HG02943 (cell line): ENCODE results near the gene DAAM2.

ENCODE experiments used
- ATAC-seq: cut with Tn5 transposase; IDR thresholded peaks from one replicate; pipeline ENCODE4 v1.9.1; 2021; ENCODE audit warnings: mild to moderate bottlenecking, low read depth, moderate library complexity; ENCODE audit not compliant: unreplicated experiment

The DAAM2 gene

DNA sequence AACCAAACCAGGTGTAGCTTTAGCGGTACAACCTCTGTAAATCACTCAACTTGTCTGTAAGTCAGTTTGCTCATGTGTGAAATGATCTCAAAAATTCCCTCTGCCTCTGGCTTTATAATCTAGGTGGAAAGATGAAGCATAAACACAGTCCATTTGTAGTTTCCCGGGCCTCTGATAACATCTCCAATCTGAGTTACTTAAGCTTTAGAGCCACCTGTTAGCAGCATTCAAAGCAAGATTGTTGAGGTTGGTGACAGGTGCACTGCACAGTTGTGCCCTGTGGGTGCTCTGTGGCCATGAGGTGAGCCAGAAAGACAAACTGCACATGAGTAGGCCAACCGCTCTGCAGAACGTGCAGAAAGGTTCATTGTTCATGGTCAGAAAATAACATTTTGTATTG is 88.4 kb downstream of the DAAM2 start:
- ATAC-seq = no peak

DNA sequence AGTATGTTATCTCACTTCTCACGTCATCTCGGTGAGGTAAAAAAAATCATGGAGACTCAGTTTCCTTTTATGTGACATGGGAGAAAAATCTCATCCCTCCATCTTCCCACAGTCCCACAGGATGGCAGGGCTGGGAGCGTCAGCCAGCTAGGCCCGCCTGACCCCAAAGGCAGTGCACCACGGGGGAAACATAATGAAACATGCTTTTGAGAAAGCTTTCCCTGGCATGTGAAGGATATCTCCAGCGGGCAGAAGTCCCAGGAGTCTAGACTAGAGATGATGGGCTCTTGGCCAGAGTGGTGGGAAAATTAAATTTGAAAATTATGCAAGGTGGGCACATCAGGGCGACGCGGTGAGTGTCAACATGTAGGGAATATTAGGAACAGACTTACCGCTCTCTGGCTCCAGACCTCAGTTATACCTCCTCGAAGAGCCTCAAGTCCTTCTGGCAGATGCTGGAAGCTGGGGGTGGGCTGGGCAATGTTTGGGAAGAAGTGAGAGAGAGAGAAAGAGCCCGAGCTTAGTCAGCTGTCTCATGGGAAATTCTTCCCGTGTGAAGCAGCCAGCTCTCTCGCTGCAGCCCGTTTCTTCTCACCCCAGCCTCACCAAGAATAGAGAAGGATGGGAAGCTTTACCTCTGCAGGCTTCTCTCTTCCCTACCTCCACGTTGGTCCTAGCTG is 89.8 kb downstream of the DAAM2 start:
- ATAC-seq = no peak

DNA sequence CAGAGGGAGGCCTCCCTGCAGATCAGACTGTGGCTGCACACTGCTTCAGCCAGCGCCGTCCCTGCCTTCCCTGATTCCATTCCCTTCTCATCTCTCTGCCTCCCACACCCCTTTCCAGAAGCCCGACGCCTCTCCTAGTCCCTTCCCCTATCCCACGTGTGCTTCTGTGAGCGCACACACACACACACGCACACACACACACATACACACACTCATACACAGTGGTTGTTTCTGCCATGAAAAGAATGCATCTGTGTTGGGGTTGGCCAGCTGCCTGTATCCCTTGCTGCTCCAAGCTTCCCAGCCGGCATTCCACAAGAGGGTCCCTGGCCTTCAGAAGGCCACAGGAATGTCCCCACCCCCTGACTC is 90.3 kb downstream of the DAAM2 start:
- no peak for ATAC-seq

DNA sequence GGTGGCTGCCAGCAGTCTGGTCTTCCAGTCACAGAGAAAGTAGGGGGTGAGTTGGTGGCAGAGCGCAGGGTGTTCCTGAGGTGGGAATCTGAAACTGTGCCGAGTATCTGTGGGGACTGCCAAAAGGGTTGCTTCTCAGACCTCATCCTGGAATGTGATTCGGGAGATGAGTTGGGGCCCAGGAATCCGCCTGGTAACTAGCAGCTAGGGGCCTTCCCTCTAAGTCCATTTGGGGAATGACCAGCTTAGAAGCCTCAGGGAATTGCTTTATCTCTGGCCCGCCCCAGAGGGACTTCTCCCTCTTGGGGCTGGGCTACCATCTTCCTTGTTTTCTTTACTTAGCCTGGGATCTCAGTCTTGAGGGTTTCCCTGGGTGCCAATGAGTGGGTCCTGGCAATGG is 92.5 kb downstream of the DAAM2 start:
- ATAC-seq = no peak

DNA sequence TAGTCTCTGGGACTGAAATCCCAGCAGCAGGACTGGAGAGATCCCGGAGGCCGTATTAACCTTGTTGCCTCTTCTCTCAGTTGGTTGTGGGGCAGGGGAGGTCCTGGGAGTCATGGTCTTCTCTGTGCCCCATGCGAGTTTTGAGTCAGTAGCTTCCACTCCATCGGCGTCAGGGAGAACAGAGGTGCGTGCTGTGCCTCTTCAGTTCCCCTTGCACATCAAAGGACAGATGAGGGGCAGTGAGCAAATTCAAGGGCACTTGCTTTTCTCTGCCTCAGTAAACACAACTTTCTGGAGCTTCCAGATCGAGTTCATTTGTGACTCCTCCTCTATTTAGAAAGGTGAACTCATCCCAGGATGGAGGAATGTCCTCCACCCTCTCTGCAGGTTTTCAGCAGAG is 93.5 kb downstream of the DAAM2 start:
- ATAC-seq = no peak

DNA sequence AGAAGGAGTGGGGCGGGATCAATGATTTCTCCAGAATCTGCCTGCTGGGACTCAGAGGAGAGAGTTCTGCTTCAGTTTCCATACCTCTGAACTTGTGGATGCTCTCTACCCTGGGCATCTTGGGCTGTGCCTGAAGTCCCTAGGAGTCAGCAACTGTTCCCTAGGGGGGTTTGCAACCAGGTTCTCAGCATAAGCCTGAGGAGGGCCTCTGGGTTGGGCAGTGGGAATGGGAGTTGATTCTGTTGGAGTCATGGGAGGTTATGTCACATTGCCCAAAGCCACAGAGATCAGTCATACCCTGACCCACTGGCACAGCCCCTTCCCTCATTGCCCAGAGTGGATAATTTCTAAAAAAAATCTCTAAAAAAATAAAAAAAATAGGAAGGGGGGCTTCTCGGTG is 94.7 kb downstream of the DAAM2 start:
- ATAC-seq = no peak

DNA sequence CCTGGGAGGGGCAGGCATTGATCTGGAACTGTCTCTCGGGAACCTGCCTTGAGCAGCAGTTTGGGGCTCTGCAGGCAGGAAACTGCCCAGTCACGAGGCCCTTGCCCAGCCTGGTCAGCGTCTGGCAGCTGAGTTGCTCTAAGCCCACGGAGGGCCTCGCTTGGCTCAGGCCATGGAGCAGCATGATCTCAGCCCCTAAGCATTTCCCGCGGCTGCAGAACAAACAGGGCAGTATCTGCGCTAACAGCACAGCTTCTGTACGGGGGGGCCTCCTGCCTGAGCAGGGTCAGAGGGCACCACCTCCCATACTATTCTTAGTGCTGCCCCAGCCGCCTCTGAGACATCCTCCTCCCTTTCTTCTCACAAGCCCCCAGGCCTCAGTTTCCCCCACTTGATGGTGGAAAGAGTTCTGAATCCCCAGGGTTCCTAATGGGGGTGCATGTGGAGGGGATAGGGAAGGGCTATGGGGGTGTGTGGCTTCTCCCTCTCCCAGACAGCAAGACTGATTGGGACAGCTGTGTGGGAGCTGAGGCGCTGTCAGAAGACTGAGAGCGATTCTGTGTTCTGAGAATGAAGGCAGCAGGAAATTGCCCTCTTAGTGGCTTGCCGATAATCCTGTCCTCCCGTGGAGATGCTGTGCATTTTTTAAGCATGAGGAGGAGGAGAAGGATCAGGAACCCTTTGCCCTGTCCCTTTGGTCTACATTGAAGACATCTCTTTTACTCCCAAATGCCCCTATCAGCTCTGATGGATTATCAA is 95.7 kb downstream of the DAAM2 start:
- no peak for ATAC-seq

DNA sequence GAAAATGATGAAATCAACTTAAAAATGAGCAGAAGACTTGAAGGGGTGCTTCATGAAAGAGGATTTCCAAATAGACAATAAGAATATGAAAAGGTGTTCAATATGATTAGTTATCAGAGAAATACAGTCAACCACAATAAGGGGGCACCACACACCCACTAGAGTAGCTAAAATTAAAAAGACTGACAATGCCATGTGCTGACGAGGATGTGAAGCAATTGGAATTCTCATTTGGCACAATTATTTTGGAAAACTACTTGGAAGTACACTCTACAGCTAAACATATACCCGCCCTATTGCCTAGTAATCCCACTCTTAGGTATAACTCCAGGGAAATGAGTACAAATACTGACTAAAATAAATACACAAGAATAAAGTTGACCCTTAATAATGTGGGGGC is 97.1 kb downstream of the DAAM2 start:
- ATAC-seq = no peak

DNA sequence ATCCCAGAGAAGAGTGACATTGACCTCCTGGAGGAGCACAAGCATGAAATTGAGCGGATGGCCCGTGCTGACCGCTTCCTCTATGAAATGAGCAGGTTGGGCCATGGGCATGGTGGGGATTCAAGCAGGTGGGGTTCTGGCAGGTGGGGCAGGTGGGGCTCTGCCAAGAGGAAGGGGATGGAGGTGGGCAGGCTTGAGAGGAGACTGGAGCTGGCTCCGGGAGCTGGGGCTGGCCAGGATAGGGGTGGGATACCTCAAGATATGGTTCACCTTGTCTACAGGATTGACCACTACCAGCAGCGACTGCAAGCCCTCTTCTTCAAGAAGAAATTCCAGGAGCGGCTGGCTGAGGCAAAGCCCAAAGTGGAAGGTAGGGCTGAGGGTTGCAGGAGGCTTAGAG is 99.2 kb downstream of the DAAM2 start:
- ATAC-seq = no peak

DNA sequence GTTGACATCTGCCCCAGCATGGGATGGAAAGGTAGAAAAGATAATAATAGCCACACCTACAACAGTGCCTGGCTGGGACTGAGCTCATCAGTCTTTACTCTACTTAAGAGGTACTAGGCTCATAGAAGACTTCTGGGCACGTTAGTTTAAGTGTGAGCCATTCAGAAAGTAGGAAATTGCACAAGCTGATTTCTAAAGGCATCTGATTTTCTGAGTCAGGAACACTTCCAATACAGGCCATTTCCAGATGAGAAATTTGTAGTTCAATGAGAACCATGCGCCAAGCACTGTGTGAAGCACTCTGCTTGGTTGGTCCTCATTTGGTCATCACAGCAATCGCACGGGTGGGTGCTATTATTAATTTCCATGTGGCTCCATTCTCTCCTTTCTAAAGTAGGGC is 99.8 kb downstream of the DAAM2 start:
- ATAC-seq = no peak

DNA sequence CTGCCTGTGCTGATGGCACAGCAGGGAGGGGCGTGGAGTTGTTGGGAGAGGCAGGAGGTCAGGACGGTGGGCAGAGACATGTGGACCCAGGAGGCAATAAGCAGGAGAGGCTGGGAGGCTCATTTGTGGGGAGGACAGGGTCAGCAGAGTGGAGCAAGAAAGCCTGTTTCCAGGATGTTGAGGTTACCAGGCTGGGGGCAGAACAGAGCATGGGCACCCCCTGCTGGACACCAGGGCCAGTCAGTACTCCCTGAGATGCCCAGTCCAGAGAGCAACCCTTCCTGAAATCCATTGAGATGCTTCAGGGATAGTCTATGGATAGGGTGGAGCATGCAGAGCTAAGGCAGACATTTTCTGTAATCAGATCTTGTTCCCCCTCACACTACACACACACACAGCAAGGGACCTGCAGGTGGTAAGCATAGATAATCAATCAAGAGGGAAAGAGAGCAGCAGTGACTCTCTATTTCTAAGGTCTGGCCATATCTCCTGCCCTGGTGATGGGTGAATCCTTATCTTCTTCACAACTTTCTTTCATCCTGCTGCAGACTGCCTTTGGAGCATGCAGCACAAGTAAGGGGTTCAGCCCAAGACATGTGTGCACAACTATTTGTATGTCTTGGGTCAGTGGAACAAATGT is 100.4 kb downstream of the DAAM2 start:
- ATAC-seq = no peak

DNA sequence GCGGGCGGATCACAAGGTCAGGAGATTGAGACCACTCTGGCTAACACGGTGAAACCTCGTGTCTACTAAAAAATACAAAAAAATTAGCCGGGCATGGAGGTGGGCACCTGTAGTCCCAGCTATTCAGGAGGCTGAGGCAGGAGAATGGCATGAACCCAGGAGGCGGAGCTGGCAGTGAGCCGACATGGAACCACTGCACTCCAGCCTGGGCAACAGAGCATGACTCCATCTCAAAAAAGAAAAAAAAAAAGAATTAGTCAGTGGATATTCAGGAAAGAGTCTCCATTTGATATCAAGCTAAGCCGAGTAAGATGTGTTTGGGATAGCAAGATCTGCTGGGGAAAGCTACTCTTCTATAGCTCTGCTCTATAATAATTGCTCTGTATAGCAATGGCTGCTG is 101.1 kb downstream of the DAAM2 start:
- no peak for ATAC-seq

DNA sequence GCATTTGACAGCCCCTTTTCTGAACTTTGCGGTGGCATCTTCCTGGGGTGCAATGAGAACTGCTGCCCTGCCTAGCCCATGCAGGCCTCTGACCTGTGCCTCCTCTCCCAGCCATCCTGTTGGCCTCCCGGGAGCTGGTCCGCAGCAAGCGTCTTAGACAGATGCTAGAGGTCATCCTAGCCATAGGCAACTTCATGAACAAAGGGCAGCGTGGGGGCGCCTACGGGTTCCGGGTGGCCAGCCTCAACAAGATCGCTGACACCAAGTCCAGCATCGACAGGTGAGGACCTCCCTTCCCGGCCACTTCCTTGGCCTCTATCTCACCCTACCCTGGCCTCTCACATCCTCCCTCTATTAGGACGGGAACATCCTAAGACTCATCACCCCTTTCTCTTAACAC is 104.5 kb downstream of the DAAM2 start:
- ATAC-seq = no peak

DNA sequence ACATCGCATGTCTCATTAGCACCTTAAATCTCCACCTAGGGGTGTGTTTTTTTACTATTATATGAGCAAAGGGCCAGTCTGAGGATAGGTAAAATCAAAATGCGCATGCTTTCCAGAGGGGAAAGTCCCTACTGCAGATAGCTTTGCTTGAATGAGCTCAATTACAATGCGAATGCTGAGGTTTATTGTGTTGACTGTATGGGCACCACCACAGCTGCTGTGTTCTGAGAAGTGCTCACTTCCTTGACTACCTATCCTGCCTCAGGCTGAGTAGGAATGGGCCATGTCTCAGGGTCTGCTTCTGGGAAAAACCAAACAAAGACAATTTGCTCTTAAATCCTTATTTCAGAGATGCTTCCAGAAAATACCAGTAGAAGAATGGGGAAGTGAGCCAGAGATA is 105.5 kb downstream of the DAAM2 start:
- ATAC-seq = no peak

DNA sequence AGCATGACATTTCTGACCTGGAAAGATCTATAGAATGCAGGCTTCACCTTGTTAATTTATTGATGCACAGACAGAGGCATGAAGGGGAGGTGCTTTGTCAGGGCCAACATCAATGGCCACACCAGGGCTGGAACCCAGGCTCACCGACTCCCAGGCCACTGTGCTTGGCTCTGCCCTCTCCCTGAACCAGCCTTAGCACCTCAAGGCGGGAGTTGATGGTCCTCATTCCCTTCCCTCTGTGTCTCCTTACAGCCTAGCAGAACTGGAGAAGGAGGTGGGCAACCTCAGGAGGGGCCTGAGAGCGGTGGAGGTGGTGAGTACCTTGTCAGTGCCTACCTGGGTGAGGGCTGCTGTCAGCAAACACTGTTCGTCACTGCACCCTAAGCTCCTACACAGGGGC is 106.4 kb downstream of the DAAM2 start:
- ATAC-seq = no peak

DNA sequence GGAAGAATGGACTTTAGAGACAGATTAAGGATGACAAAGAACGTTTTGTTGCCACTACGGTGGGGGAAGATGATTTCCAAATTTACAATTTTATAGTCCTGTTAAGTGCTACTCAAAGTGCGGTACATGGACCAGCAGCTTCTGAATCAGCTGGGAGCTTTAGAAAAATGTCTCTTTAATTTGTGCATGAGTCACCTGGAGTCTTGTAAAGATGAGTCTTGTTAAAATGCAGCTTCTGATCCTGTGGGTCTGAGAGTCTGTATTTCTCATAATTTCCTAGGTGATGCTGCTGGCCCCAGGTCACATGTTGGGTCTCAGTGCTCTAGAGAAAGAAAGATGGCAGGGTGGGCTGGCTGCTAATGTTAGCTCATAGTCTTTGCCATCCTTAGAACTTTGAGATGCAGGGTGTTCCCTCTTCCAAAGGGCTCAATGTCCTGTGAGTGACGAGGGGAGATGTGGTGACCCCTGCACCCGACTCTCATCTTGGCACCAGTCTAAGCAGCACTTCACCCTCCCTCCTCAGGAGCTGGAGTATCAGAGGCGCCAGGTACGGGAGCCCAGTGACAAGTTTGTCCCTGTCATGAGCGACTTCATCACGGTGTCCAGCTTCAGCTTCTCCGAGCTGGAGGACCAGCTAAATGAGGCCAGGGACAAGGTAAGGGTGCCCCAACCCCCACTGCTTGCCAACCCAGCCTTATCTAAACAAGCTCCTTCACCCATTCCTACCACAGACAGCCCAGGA is 107.5 kb downstream of the DAAM2 start:
- no peak for ATAC-seq

DNA sequence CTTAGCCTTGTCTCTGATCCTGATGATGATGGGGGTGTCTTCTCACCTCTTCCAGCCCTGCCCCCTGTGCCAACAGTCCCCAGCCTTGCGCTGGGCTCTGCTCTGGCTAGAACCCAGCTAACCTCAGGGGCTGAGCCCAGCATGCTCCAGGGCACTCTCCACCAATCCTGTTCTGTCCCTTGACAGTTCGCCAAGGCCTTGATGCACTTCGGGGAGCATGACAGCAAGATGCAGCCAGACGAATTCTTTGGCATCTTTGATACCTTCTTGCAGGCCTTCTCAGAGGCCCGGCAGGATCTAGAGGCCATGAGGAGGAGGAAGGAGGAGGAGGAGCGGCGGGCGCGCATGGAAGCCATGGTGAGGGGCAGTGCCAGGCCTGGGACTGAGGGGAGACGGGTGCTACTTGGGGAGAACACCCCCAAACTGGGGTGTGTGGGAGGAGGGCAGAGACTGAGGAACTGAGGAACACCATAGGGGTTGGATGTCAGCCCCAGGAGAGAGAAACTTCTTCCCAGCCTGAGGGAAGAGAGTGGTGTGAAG is 109.0 kb downstream of the DAAM2 start:
- ATAC-seq = no peak

DNA sequence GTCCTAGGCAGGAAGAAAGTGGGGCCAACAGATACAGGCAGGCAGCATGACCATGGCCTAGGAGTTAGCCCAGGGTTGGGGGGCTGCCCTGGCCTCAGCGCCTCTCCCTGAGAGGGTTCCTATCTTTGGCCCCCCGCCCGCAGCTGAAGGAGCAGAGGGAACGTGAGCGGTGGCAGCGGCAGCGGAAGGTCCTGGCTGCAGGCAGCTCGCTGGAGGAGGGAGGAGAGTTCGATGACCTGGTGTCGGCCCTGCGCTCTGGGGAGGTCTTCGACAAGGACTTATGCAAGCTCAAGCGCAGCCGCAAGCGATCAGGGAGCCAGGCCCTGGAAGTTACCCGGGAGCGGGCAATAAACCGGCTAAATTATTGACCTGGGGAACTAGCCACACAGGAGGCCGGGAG is 109.5 kb downstream of the DAAM2 start:
- ATAC-seq = no peak

DNA sequence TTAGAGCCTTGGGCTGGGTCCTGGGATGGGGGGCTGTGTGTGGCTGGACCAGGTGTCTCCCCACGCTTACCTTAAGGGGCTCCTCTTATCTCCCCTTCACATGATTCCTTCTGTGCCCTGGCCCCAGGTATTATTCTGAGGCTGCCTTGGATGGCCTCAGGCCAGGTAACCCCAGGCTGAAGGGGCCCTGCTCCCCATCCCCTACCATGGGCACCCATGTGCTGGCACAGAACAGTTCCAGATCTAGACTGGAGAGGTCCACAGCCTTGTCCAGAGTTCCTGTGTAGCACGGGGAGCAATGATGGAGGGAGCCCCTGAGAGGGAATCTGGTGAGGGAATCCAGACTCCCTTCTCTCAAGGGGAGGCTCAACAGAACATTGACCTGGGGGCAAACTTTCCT is 110.0 kb downstream of the DAAM2 start:
- ATAC-seq = no peak

DNA sequence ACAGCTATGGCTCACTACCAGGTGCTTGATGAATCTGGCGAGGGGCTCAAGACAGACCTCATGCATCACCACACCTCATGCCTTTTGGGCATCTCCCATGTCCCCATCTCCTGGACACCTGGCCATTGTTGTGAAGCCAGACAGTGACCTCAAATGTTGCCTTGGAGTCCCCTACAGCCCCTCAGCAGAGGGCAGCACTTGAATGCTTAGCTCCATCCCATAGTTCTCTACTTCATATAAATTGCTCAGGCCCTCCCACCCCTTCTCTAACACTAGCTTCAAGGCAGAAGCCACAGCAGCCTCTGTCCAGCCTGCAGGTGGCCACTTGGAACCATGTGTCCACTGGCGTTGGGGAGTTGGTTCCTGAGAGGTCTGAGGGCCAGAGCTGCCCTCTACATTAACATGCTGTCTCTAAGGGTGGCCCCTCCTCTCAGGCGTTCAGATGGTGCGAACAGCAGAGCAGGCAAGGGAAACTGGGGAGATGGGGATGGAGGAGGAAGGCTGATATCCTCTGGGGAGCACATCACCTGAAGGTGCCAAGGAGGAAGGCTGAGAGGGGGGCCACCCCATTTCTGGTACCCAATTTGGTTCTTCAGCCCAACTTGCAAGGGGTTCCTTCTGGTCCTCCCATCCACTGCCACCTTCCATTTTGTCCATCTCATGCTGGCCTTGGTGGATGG is 110.8 kb downstream of the DAAM2 start:
- no peak for ATAC-seq
